Measurements from ENCODE around the gene ADGRV1.
"Not testable (repeated sequence)": the region's sequence is repeated elsewhere in the genome, so short reads cannot be mapped to it uniquely, and the experiment has no call there.

ADGRV1 gene

GRCh38 chr5:90675222-90675621 lies 116.6 kb downstream of the ADGRV1 start:
- no peak overlapping the region for H3K4me3 ChIP-seq (ENCODE audit: low read depth, low read length)
- no peak for DNase-seq (ENCODE audit: low read depth)
- in situ Hi-C loops (cut with HindIII; ENCODE audit: low sequenced_read_pairs), result no loop called here
- TF ChIP-seq CTCF (IDR thresholded peaks at IDR 0.05; ENCODE audit: low read depth, low read length, missing control alignments), result no peak

GRCh38 chr5:90680921-90681563 lies 122.4 kb downstream of the ADGRV1 start:
- TF ChIP-seq CTCF (IDR thresholded peaks at IDR 0.05; ENCODE audit: low read depth, low read length, missing control alignments), result no peak
- in situ Hi-C loops (cut with HindIII; ENCODE audit: low sequenced_read_pairs), result no loop called here
- no peak overlapping the region for H3K4me3 ChIP-seq (ENCODE audit: low read depth, low read length)
- no peak for DNase-seq (ENCODE audit: low read depth)

- TF ChIP-seq CTCF (IDR thresholded peaks at IDR 0.05; ENCODE audit: low read depth, low read length, missing control alignments), result no peak
Observed at GRCh38 chr5:90682278-90682677, 123.7 kb downstream of the ADGRV1 start.

GRCh38 chr5:90685425-90686022 lies 126.9 kb downstream of the ADGRV1 start:
- H3K4me3 ChIP-seq (ENCODE audit: low read depth, low read length), result no peak overlapping the region
- no peak for TF ChIP-seq CTCF (IDR thresholded peaks at IDR 0.05; ENCODE audit: low read depth, low read length, missing control alignments)
- DNase-seq (ENCODE audit: low read depth), result no peak
- in situ Hi-C loops (cut with HindIII; ENCODE audit: low sequenced_read_pairs), result no loop called here

More at GRCh38 chr5:90682278-90682677, 123.7 kb downstream of the ADGRV1 start:
- in situ Hi-C loops (cut with HindIII; ENCODE audit: low sequenced_read_pairs), result no loop called here
- no peak for DNase-seq (ENCODE audit: low read depth)
- no peak overlapping the region for H3K4me3 ChIP-seq (ENCODE audit: low read depth, low read length)

- in situ Hi-C loops (cut with HindIII; ENCODE audit: low sequenced_read_pairs); DNase-seq (ENCODE audit: low read depth); H3K4me3 ChIP-seq (ENCODE audit: low read depth, low read length): not testable (repeated sequence)
Observed at GRCh38 chr5:90686363-90686762, 127.8 kb downstream of the ADGRV1 start.

- H3K4me3 ChIP-seq (ENCODE audit: low read depth, low read length); in situ Hi-C loops (cut with HindIII; ENCODE audit: low sequenced_read_pairs); DNase-seq (ENCODE audit: low read depth): not testable (repeated sequence)
Observed at GRCh38 chr5:90687458-90687857, 128.9 kb downstream of the ADGRV1 start.

- TF ChIP-seq CTCF (IDR thresholded peaks at IDR 0.05; ENCODE audit: low read depth, low read length, missing control alignments), result no peak
- H3K4me3 ChIP-seq (ENCODE audit: low read depth, low read length), result no peak overlapping the region
- DNase-seq (ENCODE audit: low read depth), result no peak
- in situ Hi-C loops (cut with HindIII; ENCODE audit: low sequenced_read_pairs), result no loop called here
Observed at GRCh38 chr5:90689064-90689463, 130.5 kb downstream of the ADGRV1 start.

Data from astrocyte of the cerebellum (primary cell).